HepG2 (cell line): ENCODE data around the gene TAPBP. TPM values are rescaled to one million over a fixed set of nuclear protein-coding genes. Genes with fewer than 3 reads are reported as not detected.

Experiments
- BRD4 ChIP-seq: sonication (generic); formaldehyde crosslinking; IDR thresholded peaks from 2 replicates; pipeline ENCODE4 v1.4.0; 2020; ENCODE audit warnings: missing genetic modification reagents
- CC2D1A ChIP-seq: sonication (generic); formaldehyde crosslinking; IDR thresholded peaks from 2 replicates; pipeline ENCODE4 v1.8.1; 2023; ENCODE audit warnings: mild to moderate bottlenecking, missing genetic modification reagents
- ETV5 ChIP-seq: IDR thresholded peaks from 2 replicates; pipeline ENCODE4 v1.6.1; 2018; ENCODE audit warnings: missing biosample characterization, missing genetic modification reagents, inconsistent platforms, borderline replicate concordance
- GATAD1 ChIP-seq: IDR thresholded peaks from 2 replicates; pipeline ENCODE4 v1.6.1; 2016; ENCODE audit warnings: missing genetic modification reagents, missing compliant biosample characterization
- NFE2 ChIP-seq: sonication (generic); formaldehyde crosslinking; IDR thresholded peaks from 2 replicates; pipeline ENCODE4 v1.4.0; 2020; ENCODE audit warnings: missing genetic modification reagents
- RFX3 ChIP-seq: IDR thresholded peaks from 2 replicates; pipeline ENCODE4 v1.6.1; 2016; ENCODE audit warnings: missing biosample characterization, missing genetic modification reagents
- SMARCE1 ChIP-seq: fragments of 450-650 bp; IDR thresholded peaks from 2 replicates; pipeline ENCODE4 v1.6.1; 2017; ENCODE audit warnings: borderline replicate concordance
- SNAPC4 ChIP-seq: sonication (generic); formaldehyde crosslinking; IDR thresholded peaks from 2 replicates; pipeline ENCODE4 v1.4.0; 2020; ENCODE audit warnings: mild to moderate bottlenecking, missing genetic modification reagents
- SRSF9 ChIP-seq: fragments of 200-400 bp; formaldehyde crosslinking; IDR thresholded peaks from 2 replicates; pipeline ENCODE4 v1.6.1; 2018; ENCODE audit warnings: borderline replicate concordance, mild to moderate bottlenecking, low read depth, low read length; ENCODE audit not compliant: insufficient read depth, poor library complexity, severe bottlenecking
- WIZ ChIP-seq: sonication (generic); formaldehyde crosslinking; IDR thresholded peaks from 2 replicates; pipeline ENCODE4 v1.5.1; 2020; ENCODE audit warnings: mild to moderate bottlenecking, missing genetic modification reagents
- ZBTB34 ChIP-seq: sonication (generic); formaldehyde crosslinking; IDR thresholded peaks from 2 replicates; pipeline ENCODE4 v1.8.0; 2022; ENCODE audit warnings: mild to moderate bottlenecking, missing genetic modification reagents
- ZNF10 ChIP-seq: sonication (generic); formaldehyde crosslinking; IDR thresholded peaks from 2 replicates; pipeline ENCODE4 v1.4.0; 2020; ENCODE audit warnings: mild to moderate bottlenecking, low read depth, missing genetic modification reagents, borderline replicate concordance
- ZNF17 ChIP-seq: sonication (generic); formaldehyde crosslinking; IDR thresholded peaks from 2 replicates; pipeline ENCODE4 v1.5.0; 2020; ENCODE audit warnings: mild to moderate bottlenecking, missing genetic modification reagents
- ZNF572 ChIP-seq: sonication (generic); formaldehyde crosslinking; IDR thresholded peaks from 2 replicates; pipeline ENCODE4 v1.5.1; 2020; ENCODE audit warnings: mild to moderate bottlenecking, missing genetic modification reagents
- ZNF720 ChIP-seq: sonication (generic); formaldehyde crosslinking; IDR thresholded peaks from 2 replicates; pipeline ENCODE4 v1.4.0; 2020; ENCODE audit warnings: missing genetic modification reagents
- polyA plus RNA-seq, 8 experiments: library from polyadenylated mRNA; depleted of rRNA in 3 of 8; stranded (reverse) in 7 of 8; unstranded in 1 of 8; fragments of >200 nt; fragmentation: Illumina TruSeq in 4 of 8; extraction: Trizol in 4 of 8; gene quantifications; 2 replicates each; pipeline versions ENCODE4 v1.2.1 to v1.2.3, GENCODE V29; 2011 to 2016; ENCODE audit warnings: low read depth in 4 of 8, missing spikeins in 1 of 8, mixed read lengths in 1 of 8; ENCODE audit not compliant: insufficient read depth in 1 of 8
- total RNA-seq, 5 experiments: library from RNA; depleted of rRNA; stranded (reverse); fragments of >200 nt; fragmentation: Illumina TruSeq; extraction: Trizol; gene quantifications; 2 replicates each; pipeline ENCODE4 v1.2.3, GENCODE V29; 2016; ENCODE audit warnings: low read depth in 1 of 5
- TF ChIP-seq, protein P1 (sequence below): sonication (generic); formaldehyde crosslinking; IDR thresholded peaks from 2 replicates; pipeline ENCODE4 v1.5.0; 2020; ENCODE audit warnings: missing genetic modification reagents
- TF ChIP-seq, protein P2 (sequence below): IDR thresholded peaks from 2 replicates; pipeline ENCODE4 v1.6.1; 2018; ENCODE audit warnings: missing genetic modification reagents, mild to moderate bottlenecking, missing compliant biosample characterization
- TF ChIP-seq, protein P3 (sequence below): IDR thresholded peaks from 2 replicates; pipeline ENCODE4 v1.6.1; 2016; ENCODE audit warnings: missing compliant biosample characterization, missing genetic modification reagents, borderline replicate concordance

Gene TAPBP
- total and polyA plus RNA-seq, 2 of the 13 experiments (the other 11 are each of a cell fraction or from before 2014, with no cell fraction given), result 27.4 to 32.3 TPM

DNA sequence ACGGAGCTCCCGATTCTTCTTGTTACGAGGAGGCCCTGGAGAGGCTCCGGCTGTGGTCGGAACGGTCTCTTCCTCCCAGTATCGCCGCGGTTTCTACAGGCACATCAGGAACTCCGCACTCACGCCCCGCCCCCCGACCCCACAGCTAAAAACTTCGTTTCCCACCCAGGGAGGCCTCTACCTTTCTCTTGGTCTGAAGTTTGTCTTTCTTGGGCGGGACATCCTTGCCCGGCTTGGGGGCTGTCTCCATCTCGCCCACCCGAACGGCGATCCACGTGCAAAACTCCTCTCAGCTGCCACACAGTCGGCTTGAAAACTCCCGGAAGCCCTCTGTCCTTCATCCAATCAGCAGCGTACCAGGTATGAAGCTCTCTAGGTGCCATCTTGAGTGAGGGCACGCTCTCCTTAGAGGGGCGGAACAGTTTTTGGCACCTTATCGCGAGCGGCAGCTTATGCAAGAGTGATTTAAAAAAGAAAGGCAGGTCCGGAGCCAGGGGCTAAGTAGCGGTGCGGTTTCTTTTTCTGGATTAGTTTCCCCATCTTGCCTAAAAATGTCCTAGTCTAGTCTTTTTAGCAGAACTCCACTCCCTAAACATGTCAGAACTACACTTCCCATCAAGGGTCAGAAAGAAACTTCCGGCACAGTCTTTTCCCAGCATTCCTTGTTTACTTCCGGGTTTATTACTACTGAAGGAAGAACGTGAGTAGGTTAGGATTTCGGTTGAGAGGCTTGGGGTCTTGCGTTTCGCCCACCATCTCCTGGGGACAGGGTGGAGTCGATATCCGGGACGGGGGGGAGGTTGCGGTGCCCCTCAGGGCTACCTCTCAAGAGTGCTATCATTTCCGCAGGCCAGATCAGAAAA lies 24.7 kb downstream of the TAPBP start, which contains the start of the genes PFDN6 and WDR46 (continued):
- TF ChIP-seq ZBTB34 (no peak), ZNF572 (CRISPR knock-in tag) (no peak; the same call in 1 of the 2 replicates), RFX3 (CRISPR knock-in tag) (no peak), BRD4 (0 out of 2 replicates have a peak, but pooled peaks have one; percentile 33), SRSF9 (no peak), ZNF10 (CRISPR knock-in tag) (no peak), ETV5 (CRISPR knock-in tag) (0 out of 2 replicates have a peak, but pooled peaks have one; percentile 51), NFE2 (CRISPR knock-in tag) (no peak), WIZ (CRISPR knock-in tag) (no peak), ZNF17 (CRISPR knock-in tag) (no peak), ZNF720 (CRISPR knock-in tag) (no peak), CC2D1A (CRISPR knock-in tag) (no peak), SNAPC4 (CRISPR knock-in tag) (no peak), GATAD1 (peak; percentile 96), SMARCE1 (no peak)
- TF ChIP-seq, protein P1, sequence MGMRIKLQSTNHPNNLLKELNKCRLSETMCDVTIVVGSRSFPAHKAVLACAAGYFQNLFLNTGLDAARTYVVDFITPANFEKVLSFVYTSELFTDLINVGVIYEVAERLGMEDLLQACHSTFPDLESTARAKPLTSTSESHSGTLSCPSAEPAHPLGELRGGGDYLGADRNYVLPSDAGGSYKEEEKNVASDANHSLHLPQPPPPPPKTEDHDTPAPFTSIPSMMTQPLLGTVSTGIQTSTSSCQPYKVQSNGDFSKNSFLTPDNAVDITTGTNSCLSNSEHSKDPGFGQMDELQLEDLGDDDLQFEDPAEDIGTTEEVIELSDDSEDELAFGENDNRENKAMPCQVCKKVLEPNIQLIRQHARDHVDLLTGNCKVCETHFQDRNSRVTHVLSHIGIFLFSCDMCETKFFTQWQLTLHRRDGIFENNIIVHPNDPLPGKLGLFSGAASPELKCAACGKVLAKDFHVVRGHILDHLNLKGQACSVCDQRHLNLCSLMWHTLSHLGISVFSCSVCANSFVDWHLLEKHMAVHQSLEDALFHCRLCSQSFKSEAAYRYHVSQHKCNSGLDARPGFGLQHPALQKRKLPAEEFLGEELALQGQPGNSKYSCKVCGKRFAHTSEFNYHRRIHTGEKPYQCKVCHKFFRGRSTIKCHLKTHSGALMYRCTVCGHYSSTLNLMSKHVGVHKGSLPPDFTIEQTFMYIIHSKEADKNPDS (CRISPR knock-in tag), result no peak
- TF ChIP-seq, protein P2, sequence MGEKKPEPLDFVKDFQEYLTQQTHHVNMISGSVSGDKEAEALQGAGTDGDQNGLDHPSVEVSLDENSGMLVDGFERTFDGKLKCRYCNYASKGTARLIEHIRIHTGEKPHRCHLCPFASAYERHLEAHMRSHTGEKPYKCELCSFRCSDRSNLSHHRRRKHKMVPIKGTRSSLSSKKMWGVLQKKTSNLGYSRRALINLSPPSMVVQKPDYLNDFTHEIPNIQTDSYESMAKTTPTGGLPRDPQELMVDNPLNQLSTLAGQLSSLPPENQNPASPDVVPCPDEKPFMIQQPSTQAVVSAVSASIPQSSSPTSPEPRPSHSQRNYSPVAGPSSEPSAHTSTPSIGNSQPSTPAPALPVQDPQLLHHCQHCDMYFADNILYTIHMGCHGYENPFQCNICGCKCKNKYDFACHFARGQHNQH (CRISPR knock-in tag), result no peak
- TF ChIP-seq, protein P3, sequence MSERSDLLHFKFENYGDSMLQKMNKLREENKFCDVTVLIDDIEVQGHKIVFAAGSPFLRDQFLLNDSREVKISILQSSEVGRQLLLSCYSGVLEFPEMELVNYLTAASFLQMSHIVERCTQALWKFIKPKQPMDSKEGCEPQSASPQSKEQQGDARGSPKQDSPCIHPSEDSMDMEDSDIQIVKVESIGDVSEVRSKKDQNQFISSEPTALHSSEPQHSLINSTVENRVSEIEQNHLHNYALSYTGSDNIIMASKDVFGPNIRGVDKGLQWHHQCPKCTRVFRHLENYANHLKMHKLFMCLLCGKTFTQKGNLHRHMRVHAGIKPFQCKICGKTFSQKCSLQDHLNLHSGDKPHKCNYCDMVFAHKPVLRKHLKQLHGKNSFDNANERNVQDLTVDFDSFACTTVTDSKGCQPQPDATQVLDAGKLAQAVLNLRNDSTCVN (CRISPR knock-in tag), result no peak
